Stimulated activated CD4-positive, alpha-beta T cell treated with anti-CD3 and anti-CD28 coated beads, TNF-alpha, amount 100 ng/mL, for 48 hours (primary cell): ENCODE measurements around the gene ETV6.

Experiments used
- DNase-seq, 3 donors: peaks; one replicate each; pipeline ENCODE4 v3.0.0-alpha.2; 2020; ENCODE audit warnings: low read depth in 3 of 3

The ETV6 gene

DNA sequence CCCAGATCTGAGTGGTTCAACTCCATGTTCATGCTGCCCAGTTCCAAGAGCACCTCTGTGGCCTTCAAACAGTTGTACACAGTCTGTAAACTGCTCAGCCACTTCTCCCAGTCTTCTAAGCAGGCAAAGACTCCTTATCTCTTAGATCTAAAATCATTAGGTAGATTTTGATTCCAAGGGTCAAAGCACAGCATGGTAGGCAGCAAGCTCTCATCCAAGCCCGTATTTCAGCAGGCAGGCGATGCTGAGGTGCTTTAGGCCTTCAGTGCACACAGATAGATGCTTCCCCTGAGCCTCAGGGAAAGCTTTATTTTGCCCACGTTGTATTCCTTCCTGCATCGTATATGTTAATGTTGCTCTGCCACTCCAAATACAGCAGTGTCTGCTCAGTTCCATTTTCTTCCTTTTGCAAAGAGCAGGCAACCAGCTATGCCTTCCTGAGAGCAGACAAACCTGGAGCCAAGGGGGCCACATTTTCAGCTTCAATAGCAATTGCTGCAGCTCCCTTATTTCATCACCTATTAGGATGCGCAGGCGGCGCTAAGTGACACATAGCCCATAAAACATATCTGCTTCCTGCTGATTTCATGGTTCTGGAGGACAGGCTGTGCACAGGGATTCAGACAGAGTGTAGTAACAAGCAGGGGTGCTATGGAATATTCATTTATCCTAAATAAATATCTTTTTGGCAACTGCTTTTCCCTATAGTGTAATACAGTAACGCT is 67.5 kb downstream of the ETV6 start:
- DNase-seq, result no peak

DNA sequence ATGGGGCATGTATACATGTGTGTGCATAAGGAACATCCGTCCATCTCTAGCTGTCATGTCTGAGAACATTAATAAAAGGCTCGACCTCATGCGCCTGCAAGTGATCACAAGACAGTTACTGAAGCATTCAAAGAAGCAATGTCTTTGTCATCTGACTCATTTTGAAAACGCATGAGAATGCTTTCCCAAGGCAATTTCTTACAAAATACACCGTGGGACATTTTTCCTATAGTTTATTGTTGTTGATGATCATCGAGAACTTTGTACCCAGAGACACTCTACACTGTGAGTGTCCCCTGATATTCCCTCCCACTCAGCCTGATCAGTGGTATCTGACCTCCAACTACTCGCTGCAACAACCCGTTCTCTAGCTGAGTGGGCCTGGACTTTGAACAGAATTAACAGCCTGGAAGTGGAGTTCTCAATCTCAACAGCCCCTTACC is 68.1 kb downstream of the ETV6 start:
- DNase-seq, result no peak

DNA sequence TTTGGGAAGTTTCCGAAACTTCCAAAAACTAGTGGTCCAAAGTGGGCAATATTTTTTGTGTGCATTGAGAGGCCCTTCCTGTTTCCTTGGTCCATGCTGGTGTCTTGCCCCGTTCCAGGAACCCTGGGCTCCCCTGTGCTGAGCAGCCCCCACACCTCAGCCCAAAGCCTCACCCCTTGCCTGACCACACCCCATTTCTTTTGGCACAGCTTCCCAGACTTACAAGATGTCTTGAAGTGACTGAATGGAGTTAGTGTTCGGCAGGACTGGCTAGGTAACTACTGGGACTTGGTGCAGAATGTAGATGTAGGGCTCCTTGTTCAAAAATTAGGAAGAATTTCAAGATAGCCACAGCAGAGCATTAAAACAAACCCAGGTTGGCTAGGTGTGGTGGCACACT is 68.6 kb downstream of the ETV6 start:
- no peak for DNase-seq

DNA sequence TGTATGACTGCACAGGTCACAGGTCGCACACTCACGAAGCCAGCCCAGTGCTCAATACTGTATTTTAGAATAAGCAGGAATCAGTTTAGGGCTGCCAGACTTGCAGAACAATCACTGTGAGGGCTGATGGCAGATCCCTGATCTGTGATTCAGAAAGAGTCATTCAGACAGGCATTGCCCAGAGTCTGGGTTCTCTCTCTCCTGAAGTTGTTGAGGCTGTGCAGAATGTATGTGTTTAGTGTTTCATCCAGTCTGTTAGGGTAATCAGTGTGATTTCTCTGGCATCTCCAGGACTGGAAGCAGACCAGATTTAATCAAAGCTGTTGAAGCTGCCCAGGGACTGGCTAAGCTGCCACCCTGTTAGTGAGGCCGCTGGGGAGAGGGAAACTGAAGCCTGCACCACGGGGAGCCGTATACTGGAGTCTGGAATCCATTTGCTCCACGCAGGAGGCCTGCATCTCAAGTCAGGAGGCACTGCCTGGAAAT is 69.3 kb downstream of the ETV6 start:
- no peak for DNase-seq

DNA sequence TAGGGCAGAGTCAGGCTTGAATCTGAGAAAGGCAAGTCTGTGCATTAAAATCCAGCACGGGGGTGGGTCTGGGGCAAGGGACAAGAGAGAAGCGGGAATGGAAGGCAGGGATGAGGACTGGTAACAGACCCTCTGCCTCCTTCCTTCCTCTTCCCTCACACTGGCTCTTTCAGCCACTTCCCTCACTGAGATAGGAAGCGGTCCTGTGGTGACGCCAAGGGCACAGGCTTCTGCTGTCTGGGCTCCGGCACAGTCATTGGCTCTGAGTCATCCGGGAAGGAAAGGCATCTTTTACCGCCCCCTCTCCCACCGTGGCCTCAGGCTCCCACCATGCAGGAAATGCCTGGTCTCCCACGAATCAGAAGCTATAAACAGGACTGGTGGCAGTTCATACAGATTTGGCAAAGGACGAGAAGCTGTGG is 70.2 kb downstream of the ETV6 start:
- DNase-seq, result peak in 2 of 3 donors; percentile 20 to 42

DNA sequence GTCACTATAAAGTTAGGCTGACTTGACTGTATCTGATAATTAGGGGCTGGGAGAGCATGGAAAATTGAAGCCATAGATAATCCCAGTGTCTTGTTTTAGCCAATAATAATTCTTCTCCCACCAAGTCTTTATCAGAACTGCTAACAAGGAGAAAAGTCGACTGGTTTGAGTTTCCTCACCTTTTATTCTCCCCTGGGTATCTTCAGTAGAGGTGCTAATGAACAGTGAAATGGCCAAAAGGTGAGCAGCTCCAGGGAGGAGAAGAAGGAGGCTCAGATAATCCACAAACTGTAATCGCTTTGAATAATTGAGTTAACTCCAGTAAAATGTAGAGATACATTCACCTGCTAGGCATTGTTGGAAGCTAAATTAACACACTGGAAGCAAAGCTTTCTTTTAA is 72.6 kb downstream of the ETV6 start:
- DNase-seq, result no peak

DNA sequence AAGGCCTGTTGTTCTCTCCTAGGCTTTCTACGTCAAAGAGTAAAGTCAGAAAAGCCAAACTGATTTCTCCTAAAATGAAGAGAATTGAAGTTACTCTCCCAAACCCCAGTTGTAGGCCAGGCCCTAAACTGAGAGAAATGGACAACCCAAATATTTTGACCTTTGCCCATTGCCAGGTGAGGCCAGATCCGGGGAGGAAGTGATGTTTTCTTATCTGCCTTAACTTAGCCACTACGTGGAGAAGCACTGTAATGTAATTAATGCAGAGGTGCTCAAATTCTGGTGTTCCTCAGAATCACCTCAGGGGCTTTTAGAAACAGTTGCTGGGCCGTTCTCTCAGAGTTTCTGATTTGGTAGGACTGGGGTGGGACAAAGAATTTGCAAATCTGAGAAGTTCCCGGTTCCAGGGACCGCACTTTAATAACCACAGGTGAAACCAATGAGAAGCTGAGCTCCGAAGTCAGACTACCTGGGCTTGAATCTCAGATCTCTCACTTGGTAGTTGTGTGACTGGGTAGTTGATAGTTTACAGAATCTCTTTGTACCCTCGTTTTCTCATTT is 73.2 kb downstream of the ETV6 start:
- DNase-seq, result no peak

DNA sequence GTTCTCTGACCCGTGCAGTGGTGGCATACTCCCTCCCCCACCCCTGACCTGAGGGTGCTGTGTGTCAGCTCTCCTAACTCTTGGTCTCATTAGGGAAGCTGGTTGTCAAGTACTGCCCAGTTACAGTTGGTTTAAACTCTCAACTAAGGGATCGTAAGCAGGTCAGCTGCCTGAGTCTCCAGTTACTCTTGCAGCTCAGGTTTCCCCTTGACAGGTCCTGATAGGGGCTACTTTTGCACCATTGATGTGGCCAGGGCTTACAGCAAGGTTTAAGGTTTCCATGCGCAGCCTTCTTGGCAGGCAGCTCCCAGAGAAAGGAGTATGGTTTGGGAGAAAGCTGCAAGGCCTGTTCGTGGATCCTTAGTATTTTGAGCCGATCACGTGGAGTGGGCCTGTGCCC is 74.5 kb downstream of the ETV6 start:
- DNase-seq, result no peak

DNA sequence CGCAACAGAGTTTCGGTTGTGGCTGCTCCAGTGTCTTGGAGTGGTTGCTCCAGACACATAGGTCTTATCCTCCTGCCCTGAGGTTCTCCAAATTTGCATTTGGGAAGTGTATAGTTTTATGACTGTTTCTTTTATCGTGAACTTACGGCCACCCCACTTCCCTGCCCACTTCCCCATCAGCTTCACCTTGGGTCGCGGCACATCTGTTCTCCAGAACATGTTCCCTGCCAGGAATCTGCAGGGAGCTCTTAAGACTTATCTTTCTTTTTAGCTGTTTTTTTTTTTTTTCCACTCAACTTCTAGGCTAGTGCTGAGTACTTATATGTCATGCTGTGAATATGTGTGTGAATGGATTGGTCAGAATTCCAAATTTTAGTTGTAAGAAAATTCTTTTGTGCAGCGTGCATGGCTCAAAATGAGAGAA is 75.4 kb downstream of the ETV6 start:
- no peak for DNase-seq

DNA sequence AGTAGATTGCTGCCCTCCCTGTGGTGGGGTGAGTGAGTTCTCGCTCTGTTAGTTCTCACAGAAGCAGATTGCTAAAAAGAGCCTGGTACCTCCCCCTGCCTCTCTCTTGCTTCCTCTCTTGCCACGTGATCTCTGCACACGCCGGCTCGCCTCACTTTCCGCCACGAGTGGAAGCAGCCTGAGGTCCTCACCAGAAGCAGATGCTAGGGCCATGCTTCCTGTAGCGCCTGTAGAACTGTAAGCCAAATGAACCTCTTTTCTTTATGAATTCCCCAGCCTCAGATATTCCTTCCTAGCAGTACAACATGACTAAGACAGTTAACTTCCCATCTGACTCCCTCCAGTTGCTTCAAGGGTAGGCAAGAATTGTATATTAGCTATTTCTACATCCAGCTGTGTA is 76.2 kb downstream of the ETV6 start:
- DNase-seq, result no peak

DNA sequence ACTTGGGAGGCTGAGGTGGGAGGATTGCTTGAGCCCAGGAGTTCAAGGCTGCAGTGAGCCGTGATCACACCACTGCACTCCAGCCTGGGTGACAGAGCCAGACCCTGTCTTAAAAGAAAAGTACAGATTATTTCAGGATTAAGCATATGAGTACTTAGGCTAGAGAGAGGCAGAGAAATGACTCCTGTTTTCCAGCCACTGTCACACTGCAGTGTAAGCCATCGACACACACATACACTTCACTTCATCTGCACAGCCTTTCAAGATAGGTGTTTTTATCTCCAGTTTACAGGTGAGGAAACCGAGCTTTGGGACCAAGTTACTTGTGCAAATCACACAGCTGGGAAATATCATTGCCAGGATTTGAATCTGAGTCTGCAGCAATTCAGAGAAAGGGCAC is 77.2 kb downstream of the ETV6 start:
- DNase-seq, result no peak

DNA sequence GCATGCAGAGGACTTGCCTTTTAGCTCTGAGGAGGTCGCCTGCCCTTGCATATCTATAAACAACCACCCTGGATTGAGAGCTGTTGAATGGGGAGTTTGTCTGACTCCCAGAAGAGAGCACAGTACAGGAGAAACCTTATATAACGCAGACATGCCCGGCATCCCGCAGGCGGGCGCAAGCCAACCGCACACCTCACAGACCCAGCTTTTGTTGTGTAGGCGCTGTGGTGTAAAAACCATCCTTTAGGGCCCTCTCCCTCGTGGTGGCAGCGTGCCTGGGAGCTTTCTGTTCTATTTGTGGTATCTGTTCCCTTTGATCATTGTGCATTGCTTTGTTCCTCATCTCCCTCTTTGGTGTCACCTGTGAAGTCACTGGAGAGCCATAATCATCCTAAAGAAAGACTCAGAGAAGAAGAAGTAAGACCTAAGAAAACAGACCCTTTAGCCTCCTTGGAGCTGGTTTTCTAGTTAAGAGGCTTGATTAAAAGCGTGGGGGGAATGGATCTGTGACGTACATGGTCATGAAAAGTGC is 77.7 kb downstream of the ETV6 start:
- peak; percentile 19 to 62 (median 35) for DNase-seq

DNA sequence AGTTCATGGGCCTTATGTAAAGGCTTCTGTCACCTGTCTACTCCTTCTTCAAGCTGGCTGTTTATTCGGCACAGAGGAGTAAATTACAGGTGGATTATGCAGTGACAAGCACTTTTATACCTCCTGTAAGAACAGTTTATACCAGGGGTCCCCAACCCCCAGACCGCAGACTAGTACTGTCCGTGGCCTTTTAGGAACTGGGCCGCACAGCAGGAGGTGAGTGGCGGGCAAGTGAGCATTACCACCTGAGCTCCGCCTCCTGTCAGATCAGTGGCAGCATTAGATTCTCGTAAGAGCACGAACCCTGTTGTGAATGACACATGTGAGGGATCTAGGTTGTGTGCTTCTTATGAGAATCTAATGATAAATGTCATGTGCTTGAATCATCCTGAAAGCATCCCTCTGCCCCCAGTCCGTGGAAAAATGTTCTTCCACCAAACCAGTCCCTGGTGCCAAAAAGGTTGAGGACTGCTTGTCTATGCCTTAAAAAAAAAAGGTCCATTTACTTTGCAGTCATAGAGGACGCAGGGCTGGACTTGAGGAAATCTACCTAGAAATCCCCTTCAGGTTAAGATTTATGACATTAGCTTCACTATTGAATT is 78.8 kb downstream of the ETV6 start:
- no peak for DNase-seq

DNA sequence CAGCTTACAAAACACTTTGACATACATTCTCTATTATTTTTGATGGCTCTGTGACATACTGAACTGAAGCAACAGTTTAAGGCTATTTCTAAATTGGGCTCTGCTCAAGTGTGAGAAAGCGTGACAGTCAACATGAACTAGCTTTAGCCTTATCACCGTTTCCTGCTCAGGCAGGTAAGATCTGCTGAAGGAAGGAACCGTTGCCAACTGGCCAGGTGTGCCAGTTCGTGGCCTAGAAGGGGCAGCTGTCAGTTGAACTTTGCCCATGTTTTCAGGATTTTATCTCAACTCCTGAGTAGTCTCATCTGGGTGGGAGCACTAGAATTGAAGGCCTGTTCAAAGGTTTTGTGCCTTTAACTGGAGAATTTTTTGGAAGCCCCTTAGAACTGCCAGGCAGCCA is 79.5 kb downstream of the ETV6 start:
- DNase-seq, result no peak

DNA sequence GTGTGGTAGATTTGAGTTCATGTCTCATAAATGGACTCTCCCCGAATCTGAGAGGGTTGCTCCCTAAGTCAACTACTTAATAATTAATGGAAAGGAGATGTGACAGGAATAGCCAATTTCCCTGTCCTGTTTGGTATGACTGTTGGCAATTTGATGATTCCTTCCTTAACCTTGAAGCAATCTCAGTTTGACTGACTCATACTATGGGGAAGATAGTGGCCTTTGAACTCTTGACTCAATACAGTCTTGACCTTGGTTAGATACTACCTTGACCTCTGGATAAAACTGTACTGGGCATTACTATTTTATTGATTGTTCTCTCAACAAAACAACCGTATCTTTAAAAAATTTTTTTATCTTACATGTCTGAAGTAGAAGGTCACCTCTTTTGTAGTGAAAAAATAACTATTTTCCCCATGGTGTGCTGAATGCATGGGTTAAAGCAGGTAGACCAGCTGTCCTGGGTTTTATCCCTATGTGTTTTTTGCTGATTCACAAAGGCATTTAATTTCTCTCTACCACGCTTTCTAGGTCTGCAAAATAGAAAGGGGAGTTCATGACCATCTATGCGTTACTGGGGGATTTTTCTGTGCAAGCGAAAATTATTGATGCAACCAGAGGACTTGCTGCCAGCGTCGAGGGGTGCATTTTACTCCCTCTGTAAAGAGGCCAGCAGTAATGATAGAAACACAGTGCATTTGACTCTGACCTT is 80.1 kb downstream of the ETV6 start:
- DNase-seq, result no peak

DNA sequence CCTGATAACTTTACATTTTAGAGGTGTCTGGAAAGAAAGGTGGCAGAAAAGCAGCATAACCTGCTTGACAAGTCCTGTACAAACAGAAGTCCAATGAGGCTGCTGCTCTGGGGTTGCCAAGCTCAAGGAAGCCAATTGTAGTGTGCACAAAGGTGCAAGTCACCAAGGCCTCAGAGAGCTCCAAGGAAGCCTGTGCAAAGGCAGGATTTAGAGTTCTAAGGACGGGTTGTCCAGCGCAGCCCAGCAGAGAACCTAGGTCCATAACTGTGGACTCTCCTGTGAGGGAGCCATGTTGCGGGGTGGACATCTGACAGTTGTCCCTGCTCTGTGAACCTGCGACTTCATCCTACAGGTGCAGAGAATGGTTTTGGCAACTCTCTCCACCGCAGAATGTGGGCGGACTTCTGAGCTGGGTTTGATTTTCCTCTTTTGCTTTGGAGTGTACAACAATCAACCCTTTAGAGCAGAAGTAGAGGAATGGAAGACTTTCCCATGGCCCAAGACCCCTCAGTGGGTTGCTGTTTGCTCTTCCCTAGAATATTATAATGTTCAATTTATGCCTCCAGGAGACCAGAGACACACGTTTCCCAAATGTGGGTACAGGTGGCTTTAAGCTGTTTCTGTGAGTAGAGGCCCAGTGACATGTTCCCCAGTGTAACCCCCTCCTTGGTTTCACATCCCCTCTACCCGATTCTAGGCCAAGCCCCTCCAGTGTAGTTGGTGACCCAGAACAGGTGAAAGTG is 81.0 kb downstream of the ETV6 start:
- no peak for DNase-seq

DNA sequence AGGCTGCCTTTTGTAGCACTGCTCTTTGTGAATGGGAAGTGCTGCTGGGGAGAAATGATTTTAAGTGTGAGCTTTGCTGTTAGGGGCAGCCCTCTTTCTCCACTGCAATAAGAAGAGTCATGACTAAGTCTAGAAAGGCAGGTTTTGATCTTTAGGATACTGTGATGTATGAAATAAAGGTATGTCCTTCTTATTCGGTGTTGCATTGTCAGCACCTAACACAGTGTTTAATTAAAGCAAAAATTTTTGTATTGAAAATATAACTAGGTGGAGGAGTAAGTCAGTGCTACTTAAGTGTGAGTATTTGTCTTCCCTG is 81.5 kb downstream of the ETV6 start:
- no peak for DNase-seq

DNA sequence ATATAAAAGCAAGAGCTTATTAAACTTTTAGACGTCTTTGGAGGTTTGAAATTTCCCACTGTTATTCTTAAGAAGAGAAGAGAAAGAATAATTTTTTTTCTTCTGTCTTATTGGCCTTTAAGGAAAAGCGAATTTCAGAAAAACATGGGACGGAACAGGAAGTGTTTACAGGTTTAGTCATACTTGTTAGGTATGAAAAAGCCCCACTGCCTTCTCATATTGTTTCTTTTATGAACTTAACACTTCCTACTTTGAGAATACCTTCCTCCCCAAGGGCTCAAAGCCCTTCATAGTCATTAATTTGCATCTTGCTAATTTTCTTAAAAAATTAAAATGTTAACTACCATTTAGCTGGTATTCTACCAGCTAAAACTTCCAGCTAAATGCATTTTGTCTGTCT is 82.0 kb downstream of the ETV6 start:
- DNase-seq, result no peak

DNA sequence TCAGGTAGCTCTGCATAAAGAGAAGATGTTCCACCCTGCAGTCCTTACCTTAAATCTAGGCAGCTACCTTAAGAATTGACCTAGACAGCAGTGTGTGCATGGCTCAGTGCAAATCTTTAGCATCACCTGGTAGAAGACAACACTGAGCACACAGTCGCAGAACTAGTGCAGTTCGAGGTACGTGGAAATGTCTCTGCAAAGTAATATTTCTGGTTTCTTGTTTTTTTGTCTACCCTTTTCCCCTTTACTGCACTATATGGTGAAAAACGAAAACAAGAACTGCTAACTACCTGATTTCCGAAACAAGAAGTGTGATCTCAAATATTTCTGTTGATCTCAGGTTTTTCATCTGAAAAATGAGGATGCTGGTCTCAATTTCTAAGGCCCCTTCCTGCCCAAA is 82.5 kb downstream of the ETV6 start:
- DNase-seq, result no peak

DNA sequence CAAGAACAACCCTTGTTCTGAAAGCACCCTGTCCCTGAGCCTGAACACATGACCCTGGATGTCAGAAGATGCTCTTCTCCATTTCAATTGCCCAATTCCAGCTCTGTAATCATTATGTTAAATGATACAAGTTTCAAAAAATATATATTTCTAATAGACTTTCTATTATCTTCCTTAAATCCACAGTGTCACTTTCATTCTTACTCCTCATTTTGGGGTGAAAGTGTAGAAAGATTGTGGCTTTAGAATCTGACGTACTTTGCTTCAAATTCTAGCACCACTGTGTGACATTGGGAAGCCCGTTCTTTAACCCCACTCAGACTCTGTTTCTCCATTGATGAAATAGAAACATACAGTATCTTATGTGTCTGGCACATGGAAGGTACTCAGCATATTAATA is 83.2 kb downstream of the ETV6 start:
- DNase-seq, result no peak

DNA sequence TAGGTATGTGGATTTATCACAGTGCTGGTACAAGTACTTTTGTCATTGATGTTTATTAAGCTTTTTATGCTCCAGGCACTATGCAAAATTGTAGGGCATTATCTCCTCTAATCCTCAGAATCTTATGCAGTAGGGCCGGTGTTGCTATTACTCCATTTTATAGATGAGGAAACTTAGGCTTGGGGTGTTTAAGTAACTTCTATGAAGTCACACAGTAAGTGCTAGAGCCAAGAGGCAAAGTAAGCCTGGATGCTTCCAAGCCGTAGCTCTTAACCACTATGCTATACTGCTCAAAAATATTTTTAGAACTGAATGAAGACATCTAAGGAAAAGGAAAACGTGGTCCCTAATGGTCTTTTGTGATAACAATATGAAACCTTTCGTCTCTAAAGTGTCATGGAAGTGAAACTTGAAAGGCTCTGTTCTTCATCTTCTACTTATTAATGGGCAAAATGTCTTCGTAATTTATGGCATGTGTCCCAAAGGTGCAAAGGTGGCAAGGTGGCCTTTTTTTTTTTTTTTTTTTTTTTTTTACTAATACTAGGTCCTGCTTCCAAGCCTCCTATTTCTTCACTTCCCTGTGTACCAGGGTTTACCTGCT is 85.2 kb downstream of the ETV6 start:
- DNase-seq, result no peak
